Activated naive CD8-positive, alpha-beta T cell (primary cell): Measurements from ENCODE around the gene INPP5D.
"Not testable (repeated sequence)": the region's sequence is repeated elsewhere in the genome, so short reads cannot be mapped to it uniquely, and the experiment has no call there.

Experiments used
- H3K27ac Mint-ChIP-seq: one replicate; pipeline ENCODE4 v1.8.0; 2021; ENCODE audit warnings: mixed read lengths
- H3K27me3 Mint-ChIP-seq: one replicate; pipeline ENCODE4 v1.8.0; 2021; ENCODE audit warnings: mixed read lengths
- H3K36me3 Mint-ChIP-seq: one replicate; pipeline ENCODE4 v1.8.0; 2021; ENCODE audit warnings: mixed read lengths
- H3K4me1 Mint-ChIP-seq: one replicate; pipeline ENCODE4 v1.8.0; 2021; ENCODE audit warnings: low read depth, mixed read lengths
- H3K4me3 Mint-ChIP-seq: one replicate; pipeline ENCODE4 v1.8.0; 2021; ENCODE audit warnings: mild to moderate bottlenecking, mixed read lengths
- H3K9me3 Mint-ChIP-seq: one replicate; pipeline ENCODE4 v1.8.0; 2021; ENCODE audit warnings: low read depth, mixed read lengths

The INPP5D gene

GRCh38 chr2:233056961-233057605, 3.1 kb upstream of the INPP5D start:
- Mint-ChIP-seq H3K27me3 (no peaks in the 10 kb centered on the region), H3K9me3 (no peaks in the 10 kb centered on the region), H3K4me3 (no peak overlapping the region), H3K36me3 (no peaks in the 10 kb centered on the region), H3K27ac (peak overlapping the region; percentile 8), H3K4me1 (peaks cover 25% of the 10 kb centered on the region)

DNA sequence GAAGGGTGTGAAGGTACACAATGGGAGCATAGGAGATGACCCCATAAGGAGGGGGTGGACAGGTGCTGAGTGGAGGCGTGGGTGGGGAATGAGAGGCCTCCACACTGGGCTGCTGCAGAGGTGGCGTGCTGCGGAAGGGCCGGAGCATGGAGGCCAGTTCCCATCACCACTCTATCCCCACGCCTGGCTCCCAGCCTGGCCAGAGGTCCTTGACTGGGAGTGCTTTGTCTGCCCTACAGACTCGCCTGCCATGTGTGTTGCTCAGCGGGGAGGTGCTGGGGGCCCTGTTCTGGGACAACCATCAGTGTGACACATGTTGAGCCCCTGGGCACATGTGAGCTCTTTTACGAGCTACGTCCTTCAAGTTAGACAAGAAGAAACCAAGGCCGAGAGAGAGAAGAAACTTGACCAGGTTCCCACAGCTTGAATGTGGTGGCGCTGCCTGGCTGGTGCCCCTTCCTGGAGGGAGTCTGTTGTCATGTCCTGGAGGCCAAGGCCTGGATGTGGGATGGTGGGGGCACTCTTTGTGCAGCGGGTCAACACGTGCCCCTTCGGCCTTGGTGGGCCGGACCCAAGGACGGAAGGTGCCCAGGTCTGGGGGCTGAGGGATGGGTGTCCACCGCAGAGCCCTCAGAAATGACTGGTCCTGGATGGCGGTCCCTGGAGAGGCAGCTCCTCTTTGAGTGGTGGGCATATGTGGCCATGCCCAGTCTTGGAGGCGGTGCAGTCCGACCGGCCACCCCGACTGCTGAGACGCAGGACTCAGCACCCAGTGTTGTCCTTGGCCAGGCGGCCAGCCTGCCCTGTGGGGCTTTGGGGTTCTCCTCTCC, 1.2 kb upstream of the INPP5D start:
- no peaks in the 10 kb centered on the region for H3K9me3 Mint-ChIP-seq
- H3K4me3 Mint-ChIP-seq = peak overlapping the region; percentile 32
- H3K27me3 Mint-ChIP-seq = no peaks in the 10 kb centered on the region
- H3K4me1 Mint-ChIP-seq = peaks cover 41% of the 10 kb centered on the region
- peak overlapping the region; percentile 72 for H3K27ac Mint-ChIP-seq
- H3K36me3 Mint-ChIP-seq = no peaks in the 10 kb centered on the region

GRCh38 chr2:233059547-233059796, 670 bp upstream of the INPP5D start:
- H3K9me3 Mint-ChIP-seq = no peaks in the 10 kb centered on the region
- no peaks in the 10 kb centered on the region for H3K27me3 Mint-ChIP-seq

GRCh38 chr2:233060501-233060979, 398 bp downstream of the INPP5D start:
- peak overlapping the region; percentile 96 for H3K4me3 Mint-ChIP-seq
- no peaks in the 10 kb centered on the region for H3K27me3 Mint-ChIP-seq
- peaks cover 47% of the 10 kb centered on the region for H3K4me1 Mint-ChIP-seq
- no peaks in the 10 kb centered on the region for H3K36me3 Mint-ChIP-seq
- peak overlapping the region; percentile 98 for H3K27ac Mint-ChIP-seq
- no peaks in the 10 kb centered on the region for H3K9me3 Mint-ChIP-seq

More at GRCh38 chr2:233059547-233059796, 670 bp upstream of the INPP5D start:
- Mint-ChIP-seq H3K27ac (peak overlapping the region; percentile 98), H3K4me3 (peak overlapping the region; percentile 96), H3K36me3 (no peaks in the 10 kb centered on the region), H3K4me1 (peaks cover 40% of the 10 kb centered on the region)

GRCh38 chr2:233060980-233061590, 943 bp downstream of the INPP5D start:
- Mint-ChIP-seq H3K4me3 (peak overlapping the region; percentile 96), H3K9me3 (no peaks in the 10 kb centered on the region), H3K27me3 (no peaks in the 10 kb centered on the region), H3K4me1 (peaks cover 48% of the 10 kb centered on the region), H3K36me3 (no peaks in the 10 kb centered on the region), H3K27ac (peak overlapping the region; percentile 98)

- Mint-ChIP-seq H3K4me1 (peaks cover 53% of the 10 kb centered on the region), H3K4me3 (peak overlapping the region; percentile 96), H3K36me3 (no peaks in the 10 kb centered on the region), H3K9me3 (no peaks in the 10 kb centered on the region), H3K27me3 (no peaks in the 10 kb centered on the region), H3K27ac (peak overlapping the region; percentile 98)
Measured at GRCh38 chr2:233061591-233062450, 1.7 kb downstream of the INPP5D start.

DNA sequence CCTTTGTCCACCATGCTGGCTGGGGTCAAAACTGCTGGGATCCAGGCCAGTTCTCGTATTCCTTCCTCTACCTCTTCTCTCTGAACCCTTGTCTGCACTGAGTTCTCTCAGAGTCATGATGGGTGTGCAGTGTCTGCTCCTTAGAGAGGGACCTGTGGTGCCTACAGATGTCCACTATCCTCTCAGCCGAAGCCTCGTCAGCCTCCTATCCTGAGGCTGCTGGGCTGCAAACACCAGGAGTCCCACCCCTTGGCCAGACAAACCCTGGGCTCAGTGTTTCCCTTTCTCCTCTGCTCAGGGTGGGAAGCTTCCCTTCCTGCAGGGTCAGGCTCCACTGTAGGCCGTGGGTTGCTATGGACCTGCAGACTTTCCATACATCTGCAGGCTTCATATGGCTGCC, 2.3 kb downstream of the INPP5D start:
- peak overlapping the region; percentile 98 for H3K27ac Mint-ChIP-seq
- peaks cover 60% of the 10 kb centered on the region for H3K4me1 Mint-ChIP-seq
- H3K27me3 Mint-ChIP-seq = no peaks in the 10 kb centered on the region
- H3K36me3 Mint-ChIP-seq = peaks cover 2% of the 10 kb centered on the region
- H3K4me3 Mint-ChIP-seq = peak overlapping the region; percentile 96
- H3K9me3 Mint-ChIP-seq = no peaks in the 10 kb centered on the region

DNA sequence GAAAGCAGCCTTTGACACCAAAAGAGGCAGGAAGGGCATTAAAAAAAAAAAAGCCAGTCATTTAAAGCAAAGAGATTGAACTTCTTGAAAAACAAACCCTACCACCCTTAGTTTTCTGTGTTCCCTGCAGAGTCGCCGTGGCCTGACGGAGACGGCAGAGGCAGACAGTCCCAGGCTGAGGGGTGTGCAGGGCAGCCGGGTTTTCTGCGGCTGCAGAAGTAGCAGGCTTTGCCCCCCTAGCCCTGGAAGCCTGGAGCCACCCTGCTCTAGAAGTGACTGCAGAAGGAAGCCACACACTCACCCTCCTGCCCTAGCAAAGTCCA, 2.8 kb downstream of the INPP5D start:
- Mint-ChIP-seq H3K27ac (peak overlapping the region; percentile 98), H3K4me1 (peaks cover 61% of the 10 kb centered on the region), H3K27me3 (no peaks in the 10 kb centered on the region), H3K36me3 (peaks cover 2% of the 10 kb centered on the region), H3K9me3 (no peaks in the 10 kb centered on the region), H3K4me3 (peak overlapping the region; percentile 96)

GRCh38 chr2:233063269-233063975, 3.3 kb downstream of the INPP5D start:
- H3K27ac Mint-ChIP-seq = peak overlapping the region; percentile 98
- H3K27me3 Mint-ChIP-seq = no peaks in the 10 kb centered on the region
- peaks cover 60% of the 10 kb centered on the region for H3K4me1 Mint-ChIP-seq
- H3K36me3 Mint-ChIP-seq = peaks cover 2% of the 10 kb centered on the region
- H3K9me3 Mint-ChIP-seq = no peaks in the 10 kb centered on the region
- peak overlapping the region; percentile 96 for H3K4me3 Mint-ChIP-seq

DNA sequence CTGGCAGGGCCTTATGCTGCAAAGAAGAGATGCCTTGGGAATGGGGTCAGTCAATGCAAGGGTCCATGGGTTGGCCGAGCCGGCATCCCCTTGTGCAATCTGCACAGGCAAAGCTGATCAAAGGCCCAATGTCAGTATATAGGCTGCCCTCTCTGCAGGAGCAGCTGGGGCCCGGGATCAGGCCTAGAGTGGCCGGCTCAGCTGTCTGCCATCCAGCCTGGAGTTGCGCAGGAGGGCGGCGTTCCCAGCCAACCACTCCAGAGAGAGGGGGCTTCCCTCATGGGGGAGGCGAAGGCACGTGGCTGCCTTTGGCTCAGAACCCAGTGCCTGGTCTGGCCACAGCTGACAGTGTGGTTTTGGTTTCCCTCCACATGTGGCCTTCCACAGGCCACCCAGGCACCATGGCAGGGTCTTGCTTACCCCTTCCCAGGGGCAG, 3.9 kb downstream of the INPP5D start:
- Mint-ChIP-seq H3K4me3 (peak overlapping the region; percentile 96), H3K27ac (peak overlapping the region; percentile 98), H3K36me3 (peaks cover 2% of the 10 kb centered on the region), H3K9me3 (no peaks in the 10 kb centered on the region), H3K4me1 (peaks cover 62% of the 10 kb centered on the region), H3K27me3 (no peaks in the 10 kb centered on the region)

DNA sequence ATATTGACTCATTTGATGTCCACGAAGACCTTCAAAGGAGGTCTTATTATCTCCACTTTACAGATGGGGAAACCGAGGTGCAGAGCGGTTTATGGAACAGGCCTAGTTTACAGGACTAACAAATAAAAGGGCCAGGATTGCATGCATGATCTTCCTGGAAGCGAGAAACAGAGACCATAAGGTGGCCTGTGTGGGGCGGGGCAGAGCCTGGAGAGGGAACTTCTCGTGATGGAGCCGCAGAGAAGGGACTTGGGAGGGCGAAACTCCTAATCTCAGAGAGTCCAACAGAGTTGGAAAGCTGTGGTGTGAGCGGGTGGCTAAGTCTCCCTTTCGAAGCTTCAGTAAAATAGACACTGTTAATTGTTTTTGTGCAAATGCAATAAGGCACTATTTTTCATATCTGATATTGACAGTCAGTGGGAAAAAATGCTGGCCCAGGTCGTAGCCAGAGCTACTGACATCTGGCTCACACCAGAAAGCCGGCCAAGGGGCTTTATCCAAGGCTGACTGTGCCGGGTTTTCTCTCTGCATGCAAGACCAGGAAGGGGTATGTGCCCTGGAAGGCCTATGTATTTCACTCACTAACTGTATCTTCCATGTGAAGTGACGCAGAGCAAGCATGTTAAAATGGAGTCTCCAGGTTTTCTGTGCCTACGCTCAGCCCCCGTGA, 4.5 kb downstream of the INPP5D start:
- Mint-ChIP-seq H3K4me3 (peak overlapping the region; percentile 44), H3K36me3 (peaks cover 2% of the 10 kb centered on the region), H3K9me3 (no peaks in the 10 kb centered on the region), H3K4me1 (peaks cover 69% of the 10 kb centered on the region), H3K27me3 (no peaks in the 10 kb centered on the region), H3K27ac (peak overlapping the region; percentile 28)

GRCh38 chr2:233065200-233065589, 5.1 kb downstream of the INPP5D start:
- peak overlapping the region; percentile 20 for H3K4me3 Mint-ChIP-seq
- not testable (repeated sequence) for H3K27me3 Mint-ChIP-seq, H3K9me3 Mint-ChIP-seq, H3K36me3 Mint-ChIP-seq
- H3K27ac Mint-ChIP-seq = peak overlapping the region; percentile 28
- H3K4me1 Mint-ChIP-seq = peaks cover 71% of the 10 kb centered on the region

DNA sequence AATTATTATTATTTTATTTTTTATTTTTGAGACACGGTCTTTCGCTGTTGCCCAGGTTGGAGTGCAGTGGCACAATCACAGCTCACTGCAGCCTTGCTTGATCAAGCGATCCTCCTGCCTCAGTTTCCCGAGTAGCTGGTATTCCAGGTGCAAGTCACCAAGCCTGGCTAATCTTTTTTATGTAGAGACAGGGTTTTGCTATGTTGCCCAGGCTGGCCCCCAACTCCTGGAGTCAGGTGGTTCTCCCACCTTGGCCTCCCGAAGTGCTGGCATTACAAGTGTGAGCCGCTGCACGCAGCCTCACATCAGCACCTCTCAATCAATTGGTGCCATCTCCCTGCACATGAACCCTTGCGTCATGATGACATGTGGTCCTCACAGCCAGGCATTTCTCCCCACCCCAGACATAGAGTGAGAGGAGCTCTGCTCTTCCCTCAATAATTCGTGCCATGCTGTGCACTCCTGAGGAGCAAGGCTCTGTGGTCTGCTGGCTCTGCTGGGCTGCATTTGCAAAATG, 5.9 kb downstream of the INPP5D start:
- no peak overlapping the region for H3K4me3 Mint-ChIP-seq
- peaks cover 76% of the 10 kb centered on the region for H3K4me1 Mint-ChIP-seq
- H3K9me3 Mint-ChIP-seq = no peaks in the 10 kb centered on the region
- H3K27ac Mint-ChIP-seq = no peak overlapping the region
- H3K36me3 Mint-ChIP-seq = peaks cover 4% of the 10 kb centered on the region
- H3K27me3 Mint-ChIP-seq = no peaks in the 10 kb centered on the region
